ENCODE data around the gene CDKL4. TPM values are rescaled to one million over a fixed set of nuclear protein-coding genes. Genes with fewer than 3 reads are reported as not detected.
"Not testable (repeated sequence)": the region's sequence is repeated elsewhere in the genome, so short reads cannot be mapped to it uniquely, and the experiment has no call there.

The CDKL4 gene
- total RNA-seq, 1 donor from 2014 or later: 3.8 TPM

GRCh38 chr2:39179974-39180960, 63.5 kb downstream of the CDKL4 start:
- no peak for DNase-seq (ENCODE audit: low read depth)

DNA sequence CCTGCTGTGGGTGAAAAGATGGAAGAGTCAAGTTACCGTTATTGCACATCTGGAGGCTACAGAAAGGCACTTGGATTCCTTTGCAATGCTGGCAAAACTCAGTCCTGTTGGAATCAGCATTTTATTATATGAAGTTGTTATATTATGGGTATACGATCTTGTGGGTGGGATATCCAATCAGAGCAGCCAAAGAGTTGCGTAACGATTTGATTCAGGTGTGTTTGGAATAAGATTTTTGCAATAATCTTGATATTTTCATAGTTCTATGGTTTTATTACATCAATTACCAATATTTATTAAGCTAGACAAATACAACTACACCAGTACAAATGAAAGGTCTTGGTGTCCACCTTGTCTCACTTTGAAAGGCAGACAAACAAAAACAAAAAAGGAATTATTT, 65.0 kb downstream of the CDKL4 start:
- no peak for DNase-seq (ENCODE audit: low read depth)

- DNase-seq (ENCODE audit: low read depth): no peak
Measured at GRCh38 chr2:39176997-39177396, 66.8 kb downstream of the CDKL4 start.

- no peak for DNase-seq (ENCODE audit: low read depth)
Measured at GRCh38 chr2:39175026-39175812, 68.6 kb downstream of the CDKL4 start.

GRCh38 chr2:39174022-39174421, 69.7 kb downstream of the CDKL4 start:
- no peak for DNase-seq (ENCODE audit: low read depth)

DNA sequence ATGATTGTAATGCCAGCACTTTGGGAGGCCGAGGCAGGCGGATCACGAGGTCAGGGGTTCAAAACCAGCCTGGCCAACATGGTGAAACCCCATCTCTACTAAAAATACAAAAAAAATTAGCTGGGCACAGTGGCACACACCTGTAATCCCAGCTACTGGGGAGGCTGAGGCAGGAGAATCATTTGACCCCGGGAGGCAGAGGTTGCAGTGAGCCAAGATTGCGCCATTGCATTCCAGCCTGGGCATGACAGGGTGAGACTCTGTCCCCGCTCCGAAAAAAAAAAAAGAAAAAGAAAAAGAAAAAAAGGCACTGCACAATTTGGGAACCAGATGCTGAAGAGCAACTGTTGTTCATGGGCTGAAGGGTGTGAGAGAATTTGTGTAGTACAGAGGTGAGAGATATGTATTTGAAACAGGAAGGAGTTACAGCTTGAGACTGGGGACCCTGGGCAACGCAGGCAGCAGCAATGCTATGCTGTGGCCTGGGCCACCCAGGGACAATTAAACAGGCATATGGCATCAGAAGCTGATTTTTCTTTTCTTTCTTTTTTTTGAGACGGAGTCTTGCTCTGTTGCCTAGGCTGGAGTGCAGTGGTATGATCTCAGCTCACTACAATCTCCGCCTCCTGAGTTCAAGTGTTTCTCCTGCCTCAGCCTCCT, 71.6 kb downstream of the CDKL4 start:
- not testable (repeated sequence) for DNase-seq (ENCODE audit: low read depth)

DNA sequence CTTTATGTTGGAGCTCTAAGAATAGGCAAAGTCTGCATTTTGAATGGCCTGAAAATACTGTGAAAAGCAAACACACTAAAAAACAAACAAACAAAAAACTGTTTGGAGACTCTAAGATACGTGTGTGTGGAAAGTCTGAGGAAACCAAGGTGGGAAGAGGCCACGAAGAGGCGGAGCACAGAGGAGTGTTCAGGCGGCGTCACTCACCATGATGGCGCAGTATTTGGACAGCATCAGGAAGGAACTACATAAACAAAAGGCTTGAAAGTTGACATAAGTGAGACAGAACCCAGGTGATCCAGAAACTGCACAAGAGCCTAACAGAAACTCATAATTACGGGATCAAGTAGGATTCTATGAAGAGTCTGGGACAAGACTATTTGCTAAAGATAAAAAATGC, 72.1 kb downstream of the CDKL4 start:
- DNase-seq (ENCODE audit: low read depth): no peak

DNA sequence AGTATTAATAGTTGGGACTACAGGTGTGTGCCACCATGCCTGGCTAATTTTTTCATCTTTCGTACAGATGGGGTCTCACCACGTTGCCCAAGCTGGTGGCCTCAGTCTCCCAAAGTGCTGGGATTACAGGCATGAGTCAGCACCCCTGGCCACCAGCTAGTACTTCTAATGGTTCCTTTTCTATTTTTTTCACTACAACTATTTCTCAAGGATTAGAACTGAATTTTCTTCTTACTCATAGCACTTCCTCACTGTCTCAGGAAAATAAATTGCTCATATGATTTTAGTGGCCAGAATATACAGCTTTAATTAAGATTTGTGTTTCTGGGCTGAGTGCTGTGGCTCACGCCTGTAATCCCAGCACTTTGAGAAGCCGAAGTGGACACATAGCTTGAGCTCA, 79.7 kb downstream of the CDKL4 start:
- DNase-seq (ENCODE audit: low read depth): no peak

DNA sequence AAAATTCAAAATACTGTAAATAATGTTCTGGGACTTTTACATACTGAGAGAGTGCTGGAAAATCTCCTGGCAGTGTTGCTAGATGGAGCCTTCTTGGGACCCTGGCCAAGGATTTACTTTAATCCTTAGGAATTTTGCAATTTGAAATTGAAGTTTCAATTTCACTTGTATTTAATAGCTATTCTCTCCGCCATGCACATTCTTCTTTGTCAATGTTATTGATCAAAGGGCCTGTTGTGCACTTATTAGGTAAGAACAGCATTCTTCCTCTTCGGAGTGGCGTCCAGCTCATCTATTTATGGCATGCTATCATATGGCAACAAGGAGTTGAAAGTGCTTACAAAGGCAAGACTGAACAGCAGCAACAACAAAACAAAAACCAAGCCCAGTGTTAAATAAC, 82.8 kb downstream of the CDKL4 start:
- DNase-seq (ENCODE audit: low read depth): no peak

DNA sequence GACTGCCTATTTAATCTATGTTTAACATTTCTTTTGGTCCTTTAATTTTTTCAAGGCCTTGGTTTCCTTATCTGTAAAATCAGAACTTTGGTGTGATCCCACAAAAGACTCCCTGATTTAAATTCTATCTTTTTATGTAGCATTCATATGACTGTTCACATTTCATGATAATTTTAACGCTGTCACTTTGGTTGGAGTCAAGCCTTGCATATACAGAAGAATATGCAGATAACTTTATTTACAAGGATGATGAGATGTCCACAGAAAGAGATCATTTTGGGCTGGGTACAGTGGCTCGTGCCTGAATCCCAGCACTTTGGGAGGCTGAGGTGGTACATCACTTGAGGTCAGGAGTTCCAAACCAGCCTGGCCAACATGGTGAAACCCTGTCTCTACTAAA, 84.5 kb downstream of the CDKL4 start:
- DNase-seq (ENCODE audit: low read depth): no peak

GRCh38 chr2:39158351-39158750, 85.4 kb downstream of the CDKL4 start:
- no peak for DNase-seq (ENCODE audit: low read depth)

- no peak for DNase-seq (ENCODE audit: low read depth)
Measured at GRCh38 chr2:39156846-39157245, 86.9 kb downstream of the CDKL4 start.

- no peak for DNase-seq (ENCODE audit: low read depth)
Measured at GRCh38 chr2:39156107-39156506, 87.7 kb downstream of the CDKL4 start.

DNA sequence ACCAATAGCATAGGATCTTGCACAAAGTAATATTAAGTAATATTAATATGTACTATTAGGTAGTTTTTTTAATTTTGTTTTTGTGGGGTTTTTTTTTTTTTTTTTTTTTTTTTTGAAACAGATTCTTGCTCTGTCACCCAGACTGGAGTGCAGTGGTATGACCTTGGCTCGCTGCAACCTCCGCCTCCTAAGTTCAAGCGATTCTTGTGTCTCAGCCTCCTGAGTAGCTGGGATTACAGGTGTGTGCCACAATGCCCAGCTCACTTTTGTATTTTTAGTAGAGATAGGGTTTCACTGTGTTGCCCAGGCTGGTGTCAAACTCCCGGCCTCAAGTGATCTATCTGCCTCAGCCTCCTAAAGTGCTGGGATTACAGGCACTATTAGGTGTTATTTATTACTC, 88.2 kb downstream of the CDKL4 start:
- DNase-seq (ENCODE audit: low read depth): not testable (repeated sequence)

- no peak for DNase-seq (ENCODE audit: low read depth)
Measured at GRCh38 chr2:39154944-39155343, 88.8 kb downstream of the CDKL4 start.

DNA sequence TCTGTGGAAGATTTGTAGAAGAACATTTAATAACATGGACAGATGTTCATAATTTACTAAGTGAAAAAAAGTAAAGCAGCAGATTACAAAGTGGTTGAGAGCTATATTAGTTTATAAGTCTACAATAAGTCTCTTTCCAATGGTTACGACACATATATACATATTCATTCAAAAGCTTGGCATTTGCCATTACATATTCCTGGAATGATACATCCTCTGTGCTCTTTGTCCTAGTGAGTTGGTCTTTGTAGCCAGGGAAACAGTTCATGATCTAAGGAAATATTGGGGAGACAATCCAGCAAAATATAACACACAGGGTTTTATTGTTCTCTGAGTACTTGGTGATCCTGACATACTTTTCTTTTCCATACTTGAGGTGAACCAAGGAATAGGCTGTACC, 90.5 kb downstream of the CDKL4 start:
- DNase-seq (ENCODE audit: low read depth): no peak

GRCh38 chr2:39152504-39152903, 91.3 kb downstream of the CDKL4 start:
- DNase-seq (ENCODE audit: low read depth): no peak

DNA sequence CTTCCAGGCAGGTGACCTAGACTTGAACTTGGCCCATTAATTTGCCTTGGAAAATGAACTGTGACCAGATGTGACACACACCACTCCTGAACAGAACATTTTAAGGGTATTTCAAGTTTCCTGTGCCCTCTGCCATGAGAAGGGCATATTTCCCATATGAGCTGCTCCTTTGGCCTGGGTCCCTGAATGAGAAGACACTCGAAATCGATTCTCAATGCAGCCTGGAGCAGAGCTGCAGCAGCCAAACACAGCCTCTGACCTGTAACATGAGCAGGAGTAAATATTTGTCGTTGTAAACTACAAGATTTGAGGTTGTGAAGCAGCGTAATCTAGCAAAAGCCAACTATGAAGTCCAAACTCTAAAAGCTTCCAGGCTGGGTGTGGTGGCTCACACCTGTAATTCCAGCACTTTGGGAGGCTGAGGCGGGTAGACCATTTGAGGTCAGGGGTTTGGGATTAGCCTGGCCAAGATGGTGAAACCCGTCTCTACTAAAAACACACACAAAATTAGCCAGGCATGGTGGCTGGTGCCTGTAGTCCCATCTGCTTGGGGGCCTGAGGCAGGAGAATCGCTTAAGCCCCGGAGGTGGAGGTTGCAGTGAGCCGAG, 92.8 kb downstream of the CDKL4 start:
- DNase-seq (ENCODE audit: low read depth): no peak

- no peak for DNase-seq (ENCODE audit: low read depth)
Measured at GRCh38 chr2:39150102-39150562, 93.6 kb downstream of the CDKL4 start.

GRCh38 chr2:39146630-39147029, 97.1 kb downstream of the CDKL4 start:
- DNase-seq (ENCODE audit: low read depth): no peak

- DNase-seq (ENCODE audit: low read depth): no peak
Measured at GRCh38 chr2:39145906-39146421, 97.8 kb downstream of the CDKL4 start.

GRCh38 chr2:39144416-39144815, 99.4 kb downstream of the CDKL4 start:
- no peak for DNase-seq (ENCODE audit: low read depth)
